NCI-H446 treated with DMSO at 0.1 percent for 48 hours (cell line): Measurements from ENCODE around the gene IQCM.

ENCODE experiments used
- DNase-seq: peaks from one replicate; lab custom pipeline; 2025; lab: John Stamatoyannopoulos, UW

The IQCM gene, protein sequence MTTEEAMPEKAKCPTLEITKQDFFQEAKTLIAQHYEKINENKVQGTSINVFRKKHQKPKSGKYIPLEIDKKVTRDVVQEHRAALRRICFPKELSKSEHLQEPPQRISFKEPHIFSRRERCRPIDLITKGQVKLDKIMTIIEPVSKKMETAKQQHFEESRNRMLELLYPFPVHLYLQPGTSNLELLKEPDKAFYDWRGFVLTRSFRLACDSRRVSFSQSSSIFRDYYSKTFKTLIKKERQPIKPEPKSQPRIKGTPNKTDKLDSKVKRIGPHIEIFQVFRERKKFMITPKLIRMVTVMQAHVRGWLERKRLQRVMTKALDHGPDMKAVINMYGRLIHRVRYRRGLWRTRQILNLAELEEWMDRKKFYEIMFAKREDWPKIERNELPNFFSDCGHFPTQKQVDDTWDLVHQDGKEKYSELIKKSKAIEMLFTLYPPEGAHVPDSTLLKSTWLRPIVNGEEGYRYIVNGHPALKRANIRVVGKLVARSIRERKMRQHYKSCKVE

GRCh38 chr4:149815743-149816142 is at the start of gene IQCM:
IQCM (minus strand) TSS chr4:149815843; CDS start chr4:149742691, 73,152 bp downstream.
- DNase-seq: no peak

DNA sequence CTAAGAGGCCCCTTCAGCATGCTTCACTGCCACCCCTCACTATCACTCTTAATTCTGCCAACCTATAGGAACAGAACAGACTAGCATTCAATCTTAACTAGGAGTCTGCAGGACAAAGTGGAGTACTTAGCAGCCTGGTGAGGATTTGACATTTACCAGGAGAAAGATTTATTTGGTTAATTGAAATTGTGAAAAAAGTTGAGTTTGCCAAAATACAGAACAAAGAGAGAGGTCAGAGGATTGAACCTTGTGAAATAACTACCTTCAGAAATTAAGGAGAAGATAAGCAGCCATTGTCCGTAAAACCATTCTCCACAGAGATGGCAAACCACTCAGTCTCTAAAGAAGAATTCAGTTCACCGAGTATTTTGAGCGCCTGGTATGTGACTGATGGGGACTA is 41.8 kb upstream of the IQCM start:
- DNase-seq: no peak

- DNase-seq: no peak
Measured at GRCh38 chr4:149845743-149846142, 30.1 kb upstream of the IQCM start.

GRCh38 chr4:149841686-149842085 is 26.0 kb upstream of the IQCM start:
- DNase-seq: no peak

DNA sequence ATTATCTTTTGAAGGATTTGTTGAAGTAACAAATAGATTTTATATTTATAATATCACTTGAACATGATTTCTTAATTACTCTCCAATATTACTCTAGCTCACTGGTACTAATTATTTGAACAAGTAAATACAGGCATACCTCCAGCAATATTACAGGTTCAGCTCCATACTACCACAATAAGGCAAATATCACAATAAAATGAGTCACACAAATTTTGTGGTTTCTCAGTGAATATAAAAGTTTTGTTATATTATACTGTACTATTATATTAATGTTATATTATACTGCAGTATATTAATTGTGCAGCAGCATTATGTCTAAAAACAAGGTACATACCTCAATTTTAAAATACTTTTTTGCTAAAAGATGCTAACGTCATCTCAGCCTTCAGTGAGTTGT is 22.4 kb upstream of the IQCM start:
- DNase-seq: no peak

DNA sequence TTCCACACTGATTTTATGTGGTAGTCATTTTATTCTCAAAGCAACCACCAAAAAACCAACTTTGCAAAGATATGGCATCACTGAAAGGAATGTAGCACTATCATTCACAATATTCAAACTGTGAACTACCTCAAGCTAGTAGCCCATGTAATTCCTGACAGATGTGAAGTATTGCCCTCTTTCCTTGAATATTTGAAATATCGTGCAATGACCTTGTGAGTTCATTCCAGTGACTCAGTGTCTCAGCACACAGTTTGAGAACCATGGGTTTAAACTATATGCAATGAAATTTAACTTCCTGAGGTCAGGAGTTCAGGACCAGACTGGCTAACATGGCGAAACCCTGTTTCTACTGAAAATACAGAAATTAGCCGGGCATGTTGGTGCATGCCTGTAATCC is 20.9 kb upstream of the IQCM start:
- no peak for DNase-seq

DNA sequence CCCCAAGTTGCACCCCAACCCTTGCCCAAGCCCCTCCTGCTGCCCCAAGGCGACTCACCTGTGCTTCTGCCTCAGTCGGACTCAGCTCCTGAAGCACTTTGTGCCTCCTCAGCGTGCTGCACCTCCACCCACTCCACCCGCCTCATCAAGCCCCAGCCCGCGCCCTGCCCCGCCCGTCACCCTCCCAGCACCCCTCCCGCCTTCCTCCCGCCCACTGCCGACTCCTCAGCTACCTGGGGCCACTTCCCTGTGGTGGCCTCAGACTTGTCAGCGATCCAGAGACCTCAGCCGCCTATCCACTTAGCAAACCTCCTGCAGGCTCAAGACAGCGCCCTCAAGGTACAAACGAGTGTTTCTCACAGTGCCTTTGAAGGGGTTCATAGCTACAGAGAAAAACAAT is 19.6 kb upstream of the IQCM start:
- no peak for DNase-seq

GRCh38 chr4:149831656-149832208 is 16.1 kb upstream of the IQCM start:
- no peak for DNase-seq

DNA sequence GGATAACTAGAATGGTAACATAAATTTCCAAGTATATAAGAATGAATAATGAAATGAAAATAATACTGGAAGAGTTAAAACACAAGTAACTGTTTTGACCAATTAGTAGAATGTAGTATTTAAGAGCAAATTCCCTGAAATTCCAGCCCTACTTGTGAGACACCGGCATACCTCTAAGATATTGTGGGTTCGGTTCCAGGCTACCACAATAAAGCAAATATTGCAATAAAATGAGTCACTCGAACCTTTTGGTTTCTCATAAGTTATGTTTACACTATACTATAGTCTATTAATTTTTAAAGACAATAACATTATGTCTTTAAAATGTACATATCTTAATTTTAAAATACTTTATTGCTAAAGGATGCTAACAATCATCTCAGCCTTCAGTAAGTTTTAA is 15.2 kb upstream of the IQCM start:
- no peak for DNase-seq

DNA sequence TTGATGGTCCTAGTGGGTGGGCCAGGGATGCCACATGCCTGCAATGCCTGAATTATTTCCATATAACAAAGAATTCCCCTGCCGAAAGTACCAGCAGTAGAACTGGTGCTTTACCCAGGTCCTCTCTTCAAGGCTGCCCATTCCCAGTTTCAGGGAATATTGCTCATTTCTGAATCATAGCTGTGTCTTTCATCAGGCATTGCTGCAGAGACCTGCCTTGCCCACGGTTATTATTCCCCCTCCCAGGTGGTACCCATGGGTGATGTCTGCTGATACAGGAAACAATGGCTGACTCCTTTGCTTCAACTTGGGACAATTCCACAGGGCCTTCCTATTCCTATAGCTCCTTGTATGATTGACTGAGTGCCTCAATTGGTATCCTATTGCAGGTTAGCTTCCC is 9.7 kb upstream of the IQCM start:
- no peak for DNase-seq

DNA sequence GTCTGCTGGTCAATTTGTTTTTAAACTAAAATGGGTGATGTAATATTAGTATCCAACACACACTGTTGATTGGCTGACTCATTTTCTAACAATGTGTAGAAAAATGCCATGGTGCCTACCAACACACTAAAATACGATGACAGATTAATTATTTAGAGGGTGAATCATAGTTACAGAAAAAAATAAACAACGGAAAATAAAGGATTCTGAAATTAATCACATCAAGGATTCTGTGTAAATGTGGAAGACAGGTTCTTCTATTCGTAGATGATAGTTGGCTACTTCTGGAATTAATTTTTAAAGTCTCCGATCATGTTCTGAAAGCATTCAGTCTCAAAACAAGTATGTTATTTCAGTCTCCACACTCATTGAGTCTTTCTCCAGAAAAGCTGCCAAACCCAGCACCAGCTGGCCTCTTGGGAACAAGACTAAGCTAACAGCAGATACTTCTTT is 8.2 kb upstream of the IQCM start:
- DNase-seq: peak; percentile 76

GRCh38 chr4:149801416-149801815 is 14.2 kb downstream of the IQCM start:
- DNase-seq: no peak

DNA sequence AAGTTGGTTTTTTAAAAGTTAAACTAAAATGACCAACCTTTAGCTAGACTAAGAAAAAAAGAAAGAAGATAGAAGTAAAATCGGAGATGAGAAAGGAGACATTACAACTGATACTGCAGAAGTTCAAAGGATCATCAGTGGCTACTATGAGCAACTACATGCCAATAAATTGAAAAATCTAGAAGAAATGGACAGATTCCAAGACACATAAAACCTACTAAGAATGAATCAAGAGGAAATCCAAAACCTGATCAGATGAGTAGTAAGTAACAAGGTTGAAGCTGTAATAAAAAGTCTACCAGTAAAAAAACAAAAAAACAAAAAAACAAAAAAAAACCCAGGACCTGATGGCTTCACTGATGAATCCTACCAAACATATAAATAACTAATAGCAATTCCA is 16.1 kb downstream of the IQCM start:
- no peak for DNase-seq

GRCh38 chr4:149796381-149796780 is 19.3 kb downstream of the IQCM start:
- no peak for DNase-seq

GRCh38 chr4:149795256-149795655 is 20.4 kb downstream of the IQCM start:
- no peak for DNase-seq

- no peak for DNase-seq
Measured at GRCh38 chr4:149794352-149794751, 21.3 kb downstream of the IQCM start.

GRCh38 chr4:149793459-149793858 is 22.2 kb downstream of the IQCM start:
- DNase-seq: no peak

- DNase-seq: no peak
Measured at GRCh38 chr4:149791851-149792250, 23.8 kb downstream of the IQCM start.

DNA sequence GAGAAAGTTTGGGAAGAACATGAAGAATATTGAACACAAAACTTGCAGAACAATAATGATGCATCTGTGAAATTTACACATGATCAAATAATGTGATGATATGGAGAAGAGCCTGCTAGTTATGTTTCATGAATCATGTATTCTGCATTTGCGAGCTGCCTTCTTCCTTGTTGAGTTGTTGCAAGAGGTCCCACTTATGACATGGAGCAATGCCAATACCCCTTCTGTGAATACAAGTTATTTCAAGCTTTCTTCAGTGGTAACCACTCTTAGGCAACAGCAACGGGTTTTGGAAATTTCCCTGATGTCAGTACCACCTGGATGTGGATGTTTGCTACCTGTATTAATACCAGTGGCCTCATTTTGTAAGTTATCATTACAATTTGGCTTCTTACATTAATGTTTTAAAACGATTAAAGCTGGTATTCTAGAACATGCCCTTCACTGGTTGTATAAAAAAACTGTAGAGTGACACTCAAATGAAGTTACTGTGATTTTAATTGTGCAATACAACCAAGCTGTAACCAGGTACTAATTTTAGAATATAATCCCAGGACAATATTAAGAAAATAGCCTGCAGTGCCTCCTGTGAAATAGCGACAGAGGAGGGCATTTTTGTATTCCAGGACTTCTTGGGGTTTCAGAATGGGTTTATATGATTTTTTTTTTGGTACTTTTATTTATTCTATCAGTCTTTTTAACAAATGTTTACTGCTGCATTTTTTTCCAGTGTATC is 25.3 kb downstream of the IQCM start:
- no peak for DNase-seq

DNA sequence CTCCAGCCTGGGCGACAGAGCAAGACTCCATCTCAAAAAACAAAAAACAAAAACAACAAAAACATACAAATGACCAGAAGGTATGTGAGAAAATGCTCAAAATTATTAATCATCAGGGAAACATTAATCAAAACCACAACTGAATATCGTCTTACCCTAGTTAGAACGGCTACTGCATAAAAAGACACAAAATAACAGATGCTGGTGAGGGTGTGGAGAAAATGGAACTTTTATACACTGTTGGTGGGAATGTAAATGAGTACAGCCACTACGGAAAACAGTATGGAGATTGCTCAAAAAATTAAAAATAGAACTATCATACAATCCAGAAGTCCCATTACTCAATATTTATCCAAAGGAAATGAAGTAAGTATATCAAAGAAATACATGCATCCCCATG is 27.3 kb downstream of the IQCM start:
- no peak for DNase-seq

DNA sequence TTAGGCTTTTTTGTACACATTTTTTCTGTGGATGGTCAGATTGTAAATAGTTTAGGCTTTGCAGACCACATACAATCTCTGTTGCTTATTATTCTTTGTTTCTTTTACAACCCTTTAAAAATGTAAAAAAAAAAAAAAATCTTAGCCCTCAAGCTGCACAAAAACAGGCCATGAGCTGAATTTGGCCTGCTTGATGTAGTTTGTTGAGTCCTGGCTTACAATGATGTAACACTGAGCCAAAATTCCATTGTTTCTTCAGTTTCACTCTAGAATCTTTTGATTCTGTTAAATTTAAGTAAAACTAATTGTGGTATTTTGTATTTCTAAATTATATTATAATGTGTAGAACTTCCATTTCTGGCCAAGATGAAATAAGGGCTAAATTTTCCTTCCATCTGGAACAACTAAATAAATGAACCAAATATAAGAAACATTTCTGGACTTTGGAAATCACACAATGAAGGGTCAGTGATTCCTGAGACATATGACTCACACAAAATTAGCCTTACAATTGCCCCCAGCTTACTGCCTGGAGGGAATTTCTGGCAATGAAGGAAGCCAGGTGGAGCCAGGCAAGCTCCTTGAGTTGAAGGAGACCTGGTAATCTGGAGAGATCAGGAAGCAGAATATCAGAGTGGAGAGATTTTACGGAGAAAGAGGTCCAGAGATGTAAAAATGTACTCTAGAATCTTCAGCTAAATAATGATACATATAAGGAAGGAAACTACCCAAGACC is 29.8 kb downstream of the IQCM start:
- DNase-seq: no peak

DNA sequence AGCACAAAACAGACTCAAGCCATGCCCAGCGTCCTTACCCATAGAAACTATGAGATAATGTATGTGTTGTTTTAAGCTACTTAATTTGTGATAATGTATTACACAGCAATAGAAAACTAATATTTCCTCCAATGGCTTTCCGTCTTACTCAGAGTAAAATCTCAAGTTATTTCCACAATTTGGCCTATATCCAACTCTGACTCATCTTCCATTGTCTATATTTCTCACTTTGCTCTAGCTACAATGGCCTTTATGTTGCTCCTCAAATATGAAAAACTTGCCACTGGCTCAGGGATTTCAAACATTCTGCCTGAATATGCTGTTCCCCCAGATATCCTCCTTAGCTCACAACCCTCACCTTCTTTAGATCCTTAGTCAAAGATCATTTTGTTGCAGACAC is 31.6 kb downstream of the IQCM start:
- no peak for DNase-seq
